T-helper 1 cell treated with Interleukin-12 subunit alpha and Interleukin-12 subunit beta and Interleukin-4 antibody, amounts not matched to agents 30 μg/mL and 1 μg/mL, for 36 hours (primary cell): ENCODE measurements around the gene CDH15.

Experiments used
- H3K27ac Mint-ChIP-seq: one replicate; pipeline ENCODE4 v1.8.0; 2021; ENCODE audit warnings: mild to moderate bottlenecking, mixed read lengths
- H3K27me3 Mint-ChIP-seq: one replicate; pipeline ENCODE4 v1.8.0; 2021; ENCODE audit warnings: low read depth, mixed read lengths
- H3K36me3 Mint-ChIP-seq: one replicate; pipeline ENCODE4 v1.8.0; 2021; ENCODE audit warnings: low read depth, mixed read lengths
- H3K4me1 Mint-ChIP-seq: one replicate; pipeline ENCODE4 v1.8.0; 2021; ENCODE audit warnings: low read depth, mixed read lengths
- H3K4me3 Mint-ChIP-seq: one replicate; pipeline ENCODE4 v1.8.0; 2021; ENCODE audit warnings: mild to moderate bottlenecking, moderate library complexity, mixed read lengths
- H3K9me3 Mint-ChIP-seq: one replicate; pipeline ENCODE4 v1.8.0; 2021; ENCODE audit warnings: mixed read lengths

CDH15 gene

DNA sequence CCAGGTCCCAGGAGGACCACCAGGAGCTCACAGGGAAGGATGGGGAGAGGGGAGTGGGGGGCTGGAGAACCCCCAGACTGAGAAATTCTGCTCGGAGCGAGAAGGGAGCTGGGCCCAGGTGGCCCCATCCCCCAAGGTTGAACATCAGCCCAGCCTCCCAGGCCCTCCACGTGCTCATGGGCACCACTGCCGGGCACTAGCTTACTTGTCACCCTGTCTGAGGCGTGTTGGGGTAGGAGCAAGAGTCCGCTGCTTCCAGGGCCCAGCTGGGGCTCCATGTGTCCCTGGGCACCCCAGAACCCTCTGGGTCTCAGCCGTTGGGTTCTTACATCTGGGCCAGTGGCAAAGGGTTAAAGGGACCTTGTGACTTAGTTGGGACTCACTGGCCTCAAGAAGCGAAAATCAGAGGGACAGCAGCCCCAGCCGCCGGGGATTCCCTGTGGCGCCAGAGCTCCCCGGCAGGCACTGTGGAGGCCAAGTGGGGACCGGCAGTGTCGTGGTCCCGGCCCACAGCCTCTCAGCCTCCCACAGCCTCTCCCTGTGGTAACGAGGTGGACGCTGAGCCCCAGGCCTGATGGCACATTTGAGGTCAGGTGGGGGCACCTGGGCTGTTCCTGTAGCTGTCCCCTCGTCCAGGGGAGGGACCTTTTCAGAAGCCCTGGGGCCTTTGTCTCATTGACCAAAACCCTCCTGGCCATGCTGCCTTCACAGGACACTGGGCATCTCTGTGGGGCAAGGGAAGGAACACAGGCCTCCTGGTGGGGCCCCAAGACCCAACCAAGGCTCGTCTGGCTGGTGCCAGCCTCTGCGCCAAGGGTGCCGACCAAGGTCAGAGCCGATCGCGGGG is 33.7 kb upstream of the CDH15 start:
- Mint-ChIP-seq H3K27ac (no peak overlapping the region), H3K27me3 (no peaks in the 10 kb centered on the region), H3K9me3 (no peaks in the 10 kb centered on the region), H3K36me3 (peaks cover 10% of the 10 kb centered on the region), H3K4me1 (no peaks in the 10 kb centered on the region), H3K4me3 (no peak overlapping the region)

DNA sequence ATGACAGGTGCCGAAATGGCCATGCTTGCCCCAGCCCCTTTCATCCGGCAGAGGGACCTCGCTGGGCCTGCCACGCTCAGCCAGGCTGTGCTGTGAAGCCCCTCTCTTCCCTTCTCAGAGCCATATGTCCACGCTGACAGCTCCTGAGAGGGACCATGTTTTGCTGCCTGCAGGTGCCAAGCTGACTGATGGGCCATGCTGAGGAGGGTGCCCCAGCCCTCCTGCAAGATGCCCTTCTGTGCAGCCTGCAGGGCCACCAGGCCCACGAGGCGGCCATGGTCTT is 33.1 kb upstream of the CDH15 start:
- Mint-ChIP-seq H3K4me1 (no peaks in the 10 kb centered on the region), H3K4me3 (no peak overlapping the region), H3K27ac (no peak overlapping the region), H3K9me3 (no peaks in the 10 kb centered on the region), H3K36me3 (peaks cover 10% of the 10 kb centered on the region), H3K27me3 (no peaks in the 10 kb centered on the region)

DNA sequence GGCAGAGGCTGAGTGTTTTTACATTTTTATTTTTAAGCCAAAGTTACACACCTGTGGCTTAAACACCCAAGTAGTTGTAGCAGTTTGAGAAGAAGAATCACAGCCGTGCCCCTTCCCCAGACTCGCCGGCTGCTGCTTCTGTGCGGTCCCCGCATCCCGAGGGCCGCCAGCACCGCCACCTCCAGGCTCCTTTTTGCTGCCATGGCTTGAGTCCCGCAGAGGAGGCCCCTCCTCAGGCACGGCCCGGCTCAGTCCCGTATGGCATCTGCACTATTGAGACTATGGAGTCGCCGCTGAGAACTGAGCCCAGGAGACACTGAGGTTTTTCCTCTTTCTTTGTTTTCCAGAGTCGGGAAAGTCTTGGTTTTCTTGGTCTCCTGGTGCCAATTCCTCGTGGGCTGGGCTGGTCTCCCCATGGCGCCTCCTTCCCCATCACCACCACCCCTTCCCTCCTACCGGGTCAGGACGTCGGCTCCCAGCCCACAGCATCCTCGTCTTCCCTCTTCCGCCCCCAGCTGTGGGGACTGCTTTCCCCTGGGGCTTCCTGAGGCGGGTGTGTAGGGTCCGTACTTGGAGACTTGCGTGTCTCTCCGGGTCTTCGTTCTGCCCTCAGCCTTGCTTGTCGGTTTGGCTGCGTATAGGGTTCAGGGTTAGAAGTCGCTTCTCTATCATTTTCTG is 32.6 kb upstream of the CDH15 start:
- H3K4me3 Mint-ChIP-seq = no peak overlapping the region
- peaks cover 11% of the 10 kb centered on the region for H3K36me3 Mint-ChIP-seq
- H3K9me3 Mint-ChIP-seq = no peaks in the 10 kb centered on the region
- H3K27ac Mint-ChIP-seq = no peak overlapping the region
- no peaks in the 10 kb centered on the region for H3K4me1 Mint-ChIP-seq
- H3K27me3 Mint-ChIP-seq = no peaks in the 10 kb centered on the region

DNA sequence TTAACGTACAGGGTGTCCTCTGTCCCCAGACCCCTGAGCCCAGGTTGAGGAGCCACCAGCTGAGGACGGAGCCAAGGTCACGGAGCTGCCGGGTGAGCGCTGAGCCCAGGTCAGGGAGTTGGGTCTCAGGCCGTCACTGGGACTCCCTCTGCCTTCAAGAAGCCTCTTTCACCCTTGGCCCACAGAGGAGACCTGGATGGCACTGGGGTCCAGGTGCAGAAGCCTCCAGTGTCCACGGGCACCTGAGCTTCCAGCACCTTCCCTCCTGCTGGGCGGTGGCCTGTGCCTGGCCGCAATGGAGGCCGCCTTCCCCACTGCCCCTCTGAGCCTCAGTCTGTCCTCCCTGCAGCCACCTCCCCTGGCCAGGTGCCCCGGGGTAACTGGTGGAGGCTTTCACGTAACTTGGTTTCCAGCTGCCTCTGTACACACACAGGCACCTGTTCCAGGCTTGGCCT is 31.6 kb upstream of the CDH15 start:
- no peaks in the 10 kb centered on the region for H3K27me3 Mint-ChIP-seq
- H3K4me1 Mint-ChIP-seq = no peaks in the 10 kb centered on the region
- peaks cover 6% of the 10 kb centered on the region for H3K36me3 Mint-ChIP-seq
- no peaks in the 10 kb centered on the region for H3K9me3 Mint-ChIP-seq
- H3K27ac Mint-ChIP-seq = no peak overlapping the region
- no peak overlapping the region for H3K4me3 Mint-ChIP-seq

DNA sequence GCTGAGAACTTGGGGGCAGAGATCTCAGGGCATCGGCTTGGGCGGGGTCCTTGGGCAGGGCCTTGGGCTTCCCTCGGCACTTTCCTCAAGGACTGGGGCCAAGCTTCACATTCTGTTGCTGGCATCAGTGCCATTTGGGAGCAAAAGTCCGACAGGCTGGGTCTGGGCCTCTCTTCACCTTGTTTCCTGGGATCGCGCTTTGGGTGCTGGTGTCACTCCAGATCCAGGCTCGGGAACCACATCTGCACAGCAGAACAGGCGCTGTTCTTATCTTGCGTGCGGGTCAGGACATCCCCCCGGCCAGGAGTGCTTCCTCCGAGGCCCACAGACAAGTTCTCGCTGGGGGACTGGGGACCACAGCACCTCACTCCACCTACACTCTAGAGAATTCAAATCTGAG is 31.1 kb upstream of the CDH15 start:
- peaks cover 6% of the 10 kb centered on the region for H3K36me3 Mint-ChIP-seq
- no peak overlapping the region for H3K27ac Mint-ChIP-seq
- no peaks in the 10 kb centered on the region for H3K4me1 Mint-ChIP-seq
- no peaks in the 10 kb centered on the region for H3K9me3 Mint-ChIP-seq
- no peak overlapping the region for H3K4me3 Mint-ChIP-seq
- no peaks in the 10 kb centered on the region for H3K27me3 Mint-ChIP-seq

DNA sequence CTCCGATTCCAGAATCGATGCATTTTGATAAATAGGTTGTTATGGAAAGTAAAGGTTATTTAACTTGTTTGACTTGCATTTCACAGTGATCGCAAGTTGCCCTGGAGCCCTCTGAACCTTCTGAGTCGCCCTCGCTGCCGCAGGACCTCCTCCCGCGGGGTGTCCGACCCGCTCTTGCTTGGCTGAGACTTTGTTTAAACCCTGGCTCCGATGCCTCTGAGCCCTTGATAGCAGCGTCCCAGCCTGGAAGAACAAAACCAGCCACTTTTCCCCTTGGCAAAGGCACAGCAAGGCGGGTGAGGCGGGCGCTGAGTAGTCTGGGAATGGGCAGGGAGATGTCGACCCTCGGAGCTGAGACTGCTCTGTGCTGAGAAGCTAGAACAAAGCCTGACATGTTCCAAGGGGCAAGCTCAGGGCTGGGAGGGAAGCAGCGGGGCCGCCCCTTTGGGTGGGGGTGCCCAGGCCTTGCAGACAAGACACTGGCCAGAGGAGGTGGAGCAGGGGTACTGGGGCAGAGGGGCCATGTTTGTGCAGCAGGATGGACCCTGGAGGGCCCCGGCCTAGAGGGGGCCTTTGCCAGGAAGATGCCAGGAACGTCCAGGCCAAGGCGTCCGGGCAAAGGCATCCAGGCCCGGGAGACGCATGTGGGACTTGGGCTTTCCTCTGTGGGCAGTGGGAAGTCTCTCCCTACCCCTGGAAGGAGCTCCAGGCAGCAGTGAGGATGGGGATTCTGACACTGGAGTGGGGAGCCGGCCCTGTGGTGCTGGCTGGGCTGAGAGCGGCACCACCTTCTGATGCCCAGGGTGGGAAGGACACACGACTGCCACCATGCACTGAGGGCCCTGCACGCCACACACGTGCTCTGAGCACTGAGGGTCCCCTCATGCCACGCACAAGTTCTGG is 30.3 kb upstream of the CDH15 start:
- peaks cover 8% of the 10 kb centered on the region for H3K36me3 Mint-ChIP-seq
- H3K4me1 Mint-ChIP-seq = no peaks in the 10 kb centered on the region
- H3K9me3 Mint-ChIP-seq = no peaks in the 10 kb centered on the region
- H3K27ac Mint-ChIP-seq = no peak overlapping the region
- H3K27me3 Mint-ChIP-seq = no peaks in the 10 kb centered on the region
- H3K4me3 Mint-ChIP-seq = no peak overlapping the region

DNA sequence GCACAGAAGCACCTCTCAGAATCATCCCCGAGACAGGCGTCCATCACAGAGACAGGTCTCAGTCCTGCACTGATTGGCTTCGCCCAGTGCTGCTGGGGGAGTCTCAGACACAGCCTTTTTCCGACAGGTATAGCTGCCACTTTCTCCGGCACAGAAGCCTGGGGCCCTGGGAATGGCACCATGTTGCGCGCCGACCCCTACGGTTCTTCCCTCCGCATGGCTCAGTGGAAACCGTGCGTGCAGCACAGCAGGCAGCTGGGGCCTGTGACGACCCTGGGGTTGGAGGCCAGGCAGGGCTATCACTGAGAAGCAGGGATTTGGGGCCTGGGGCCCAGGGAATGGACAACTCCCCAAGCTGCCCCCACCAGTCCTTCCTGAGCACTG is 29.7 kb upstream of the CDH15 start:
- no peaks in the 10 kb centered on the region for H3K4me1 Mint-ChIP-seq
- H3K27me3 Mint-ChIP-seq = no peaks in the 10 kb centered on the region
- peaks cover 12% of the 10 kb centered on the region for H3K36me3 Mint-ChIP-seq
- no peak overlapping the region for H3K4me3 Mint-ChIP-seq
- no peaks in the 10 kb centered on the region for H3K9me3 Mint-ChIP-seq
- no peak overlapping the region for H3K27ac Mint-ChIP-seq

DNA sequence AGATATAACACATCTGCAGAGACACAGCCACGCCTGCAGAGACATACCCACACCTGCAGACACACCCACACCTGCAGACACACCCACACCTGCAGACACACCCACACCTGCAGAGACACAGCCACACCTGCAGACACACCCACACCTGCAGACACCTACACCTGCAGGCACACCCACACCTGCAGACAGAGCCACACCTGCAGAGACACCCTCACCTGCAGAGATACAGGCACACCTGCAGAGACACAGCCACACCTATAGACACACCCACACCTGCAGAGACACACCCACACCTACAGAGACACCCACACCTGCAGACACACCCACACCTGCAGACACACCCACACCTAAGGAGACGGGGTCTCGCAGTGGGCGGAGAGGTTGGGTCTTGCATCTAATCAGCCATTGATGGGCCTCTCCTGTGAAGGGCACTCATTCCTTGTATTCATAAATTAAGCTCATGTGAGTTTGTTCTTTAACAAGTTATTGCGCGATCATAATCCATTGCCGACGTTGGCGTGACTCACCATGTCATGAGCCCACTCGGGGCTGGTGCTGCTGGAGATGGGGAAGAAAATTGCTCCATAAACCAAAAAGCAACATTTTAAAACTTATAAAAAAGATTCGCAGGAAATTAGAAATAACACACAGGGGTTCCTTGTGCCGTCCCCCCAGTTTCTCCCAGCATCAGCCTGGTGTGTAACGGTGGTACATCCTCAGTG is 28.9 kb upstream of the CDH15 start:
- H3K27me3 Mint-ChIP-seq = no peaks in the 10 kb centered on the region
- no peak overlapping the region for H3K4me3 Mint-ChIP-seq
- no peaks in the 10 kb centered on the region for H3K9me3 Mint-ChIP-seq
- H3K36me3 Mint-ChIP-seq = peaks cover 15% of the 10 kb centered on the region
- H3K27ac Mint-ChIP-seq = no peak overlapping the region
- H3K4me1 Mint-ChIP-seq = no peaks in the 10 kb centered on the region

DNA sequence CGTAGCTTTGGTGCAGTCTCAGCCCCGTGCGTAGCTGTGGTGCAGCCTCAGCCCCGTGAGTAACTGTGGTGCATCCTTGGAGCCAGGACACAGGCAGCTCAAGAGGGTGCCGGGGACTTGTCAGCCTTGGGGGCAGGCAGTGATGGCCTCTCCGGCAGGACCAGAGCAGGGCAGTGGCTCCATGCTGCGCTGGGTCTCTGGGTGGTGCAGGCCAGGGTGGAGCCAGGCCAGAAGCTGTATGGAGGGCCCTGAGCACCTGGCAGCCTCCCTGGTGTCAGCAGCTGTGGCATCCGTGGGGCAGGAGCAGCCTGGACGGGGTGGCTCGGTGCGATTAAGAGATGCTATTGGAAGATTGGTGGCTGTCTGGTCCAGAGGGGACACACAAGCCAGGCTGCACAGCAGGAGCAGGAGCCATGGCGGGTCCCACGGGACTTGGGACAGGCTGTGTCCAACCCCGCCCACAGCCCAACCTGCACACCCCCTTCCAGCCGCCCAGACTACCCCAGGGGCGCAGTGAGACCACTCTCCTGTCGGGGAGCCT is 28.3 kb upstream of the CDH15 start:
- Mint-ChIP-seq H3K4me3 (no peak overlapping the region), H3K4me1 (no peaks in the 10 kb centered on the region), H3K27me3 (no peaks in the 10 kb centered on the region), H3K27ac (no peak overlapping the region), H3K36me3 (peaks cover 19% of the 10 kb centered on the region), H3K9me3 (no peaks in the 10 kb centered on the region)

DNA sequence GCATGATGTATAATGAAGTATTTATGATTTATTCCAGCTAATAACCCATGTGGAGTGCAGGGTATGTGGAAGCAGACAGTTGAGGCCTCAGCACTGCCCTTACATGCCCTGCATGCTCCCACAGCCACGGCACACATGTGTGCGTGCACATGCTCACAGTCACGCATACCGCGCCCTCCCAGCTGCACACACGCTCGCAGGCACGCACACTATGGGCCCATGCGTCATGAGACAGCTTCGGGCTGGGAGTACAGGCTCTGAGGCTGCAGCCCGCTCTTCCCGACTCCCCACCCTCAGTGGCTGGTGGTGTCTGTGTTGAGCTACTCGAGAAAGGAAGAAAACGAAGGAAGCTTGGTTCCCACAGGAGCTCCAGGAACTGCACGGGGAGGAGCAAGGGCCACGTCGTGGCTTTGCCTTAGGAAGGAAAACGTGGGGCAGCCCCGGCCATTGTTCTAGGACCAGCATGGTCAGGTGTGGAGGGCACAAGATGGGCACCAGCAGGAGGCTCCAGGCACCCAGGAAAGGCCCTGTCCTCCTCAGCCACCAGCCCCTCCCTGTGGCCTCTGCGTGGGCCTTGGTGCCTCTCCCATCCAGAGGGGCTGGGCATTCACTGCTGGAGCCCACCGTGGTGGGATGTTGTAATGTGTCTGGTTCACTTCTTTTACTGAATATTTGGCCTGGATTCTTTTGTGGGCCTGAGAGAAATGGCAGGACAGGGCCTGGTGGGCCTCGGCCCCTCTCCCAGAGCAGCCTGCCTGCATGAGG is 27.5 kb upstream of the CDH15 start:
- peaks cover 4% of the 10 kb centered on the region for H3K9me3 Mint-ChIP-seq
- no peak overlapping the region for H3K4me3 Mint-ChIP-seq
- H3K36me3 Mint-ChIP-seq = peaks cover 23% of the 10 kb centered on the region
- no peaks in the 10 kb centered on the region for H3K4me1 Mint-ChIP-seq
- no peak overlapping the region for H3K27ac Mint-ChIP-seq
- no peaks in the 10 kb centered on the region for H3K27me3 Mint-ChIP-seq

DNA sequence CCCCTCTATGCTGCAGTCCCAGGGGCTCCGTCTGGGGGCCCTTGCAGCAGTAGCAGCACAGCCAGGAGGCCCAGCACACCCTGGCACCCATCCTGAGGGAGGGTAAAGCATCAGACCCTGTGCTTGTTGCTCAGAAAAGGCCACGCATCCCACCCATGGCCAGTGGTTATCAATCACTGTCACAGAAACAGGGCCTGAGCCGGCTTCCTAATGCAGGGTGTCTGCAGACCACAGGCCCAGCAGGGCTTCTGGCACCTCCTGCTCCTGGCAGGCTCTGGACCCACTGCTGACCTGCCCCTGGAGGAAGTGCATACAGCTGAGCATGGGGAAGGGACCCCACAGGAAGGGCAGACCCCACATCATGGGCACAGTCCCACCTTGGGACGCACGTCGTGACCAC is 26.9 kb upstream of the CDH15 start:
- Mint-ChIP-seq H3K36me3 (peaks cover 29% of the 10 kb centered on the region), H3K27ac (no peak overlapping the region), H3K4me1 (no peaks in the 10 kb centered on the region), H3K9me3 (peaks cover 9% of the 10 kb centered on the region), H3K4me3 (no peak overlapping the region), H3K27me3 (no peaks in the 10 kb centered on the region)

DNA sequence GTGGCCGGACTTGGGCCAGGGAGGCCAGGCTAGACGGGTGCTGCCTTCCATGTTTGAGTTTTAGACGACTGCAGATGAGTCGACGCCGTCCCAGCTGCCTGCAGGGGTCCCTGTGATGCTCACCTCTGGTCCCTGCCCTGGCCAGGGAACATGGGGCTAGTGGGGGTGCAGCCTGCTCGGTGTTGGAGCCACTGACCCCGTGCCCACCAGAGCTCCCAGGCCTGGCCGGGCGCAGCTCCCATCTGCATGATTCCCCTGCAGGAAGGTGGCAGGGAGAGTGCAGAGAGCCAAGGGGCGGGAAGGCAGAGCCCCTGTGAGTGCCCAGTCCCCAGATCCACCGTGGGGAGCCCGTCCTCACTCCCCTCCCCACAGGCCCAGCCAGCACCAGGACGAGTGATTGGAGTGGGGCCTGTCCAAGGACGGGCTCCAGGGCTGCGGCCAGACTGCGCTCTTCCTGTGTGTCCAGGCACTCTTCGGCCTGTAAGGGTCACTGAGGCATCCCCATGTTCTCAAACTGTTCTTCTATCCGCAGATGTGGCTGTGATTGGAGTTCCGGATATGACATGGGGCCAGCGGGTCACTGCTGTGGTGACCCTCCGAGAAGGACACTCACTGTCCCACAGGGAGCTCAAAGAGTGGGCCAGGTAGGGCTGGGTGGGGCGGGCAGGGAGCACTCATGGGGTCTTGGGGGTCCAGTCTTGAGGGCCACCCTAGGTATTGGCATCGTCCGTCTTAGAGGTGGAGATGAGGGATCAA is 26.0 kb upstream of the CDH15 start:
- Mint-ChIP-seq H3K4me3 (no peak overlapping the region), H3K4me1 (no peaks in the 10 kb centered on the region), H3K36me3 (peaks cover 34% of the 10 kb centered on the region), H3K9me3 (peaks cover 9% of the 10 kb centered on the region), H3K27ac (no peak overlapping the region), H3K27me3 (no peaks in the 10 kb centered on the region)
